GM12801 (cell line): Measurements from ENCODE around the gene THEMIS.

Experiments
- TF ChIP-seq, protein P1 (sequence below): IDR thresholded peaks from one replicate; pipeline ENCODE4 v1.5.1; 2011; ENCODE audit warnings: control low read depth; ENCODE audit not compliant: insufficient read length; ENCODE audit errors: extremely low read depth

The THEMIS gene

GRCh38 chr6:127775371-127775770 lies 125.5 kb downstream of the THEMIS start:
- TF ChIP-seq, protein P1, sequence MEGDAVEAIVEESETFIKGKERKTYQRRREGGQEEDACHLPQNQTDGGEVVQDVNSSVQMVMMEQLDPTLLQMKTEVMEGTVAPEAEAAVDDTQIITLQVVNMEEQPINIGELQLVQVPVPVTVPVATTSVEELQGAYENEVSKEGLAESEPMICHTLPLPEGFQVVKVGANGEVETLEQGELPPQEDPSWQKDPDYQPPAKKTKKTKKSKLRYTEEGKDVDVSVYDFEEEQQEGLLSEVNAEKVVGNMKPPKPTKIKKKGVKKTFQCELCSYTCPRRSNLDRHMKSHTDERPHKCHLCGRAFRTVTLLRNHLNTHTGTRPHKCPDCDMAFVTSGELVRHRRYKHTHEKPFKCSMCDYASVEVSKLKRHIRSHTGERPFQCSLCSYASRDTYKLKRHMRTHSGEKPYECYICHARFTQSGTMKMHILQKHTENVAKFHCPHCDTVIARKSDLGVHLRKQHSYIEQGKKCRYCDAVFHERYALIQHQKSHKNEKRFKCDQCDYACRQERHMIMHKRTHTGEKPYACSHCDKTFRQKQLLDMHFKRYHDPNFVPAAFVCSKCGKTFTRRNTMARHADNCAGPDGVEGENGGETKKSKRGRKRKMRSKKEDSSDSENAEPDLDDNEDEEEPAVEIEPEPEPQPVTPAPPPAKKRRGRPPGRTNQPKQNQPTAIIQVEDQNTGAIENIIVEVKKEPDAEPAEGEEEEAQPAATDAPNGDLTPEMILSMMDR: no peak

- TF ChIP-seq, protein P1: no peak
Observed at GRCh38 chr6:127768745-127769144, 132.1 kb downstream of the THEMIS start.

DNA sequence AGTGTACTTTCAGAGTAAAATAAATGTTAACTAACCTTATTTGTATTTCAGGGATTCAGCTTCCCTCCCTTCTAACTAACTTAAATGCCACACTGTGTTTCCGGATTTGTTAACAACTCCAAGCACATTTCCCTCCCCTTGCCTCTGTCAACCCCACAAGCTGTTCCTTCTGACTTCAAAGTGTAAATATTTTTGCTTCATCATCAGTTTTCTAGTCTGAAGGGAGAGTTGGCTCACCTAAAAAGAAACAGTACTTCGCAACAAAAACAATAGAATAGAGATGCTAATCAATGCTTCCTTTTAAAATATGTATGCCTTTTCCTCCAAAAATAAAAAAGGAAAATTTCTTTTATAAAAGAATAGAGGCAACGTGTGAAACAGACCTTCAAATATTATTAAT lies 132.6 kb downstream of the THEMIS start:
- TF ChIP-seq, protein P1: no peak

DNA sequence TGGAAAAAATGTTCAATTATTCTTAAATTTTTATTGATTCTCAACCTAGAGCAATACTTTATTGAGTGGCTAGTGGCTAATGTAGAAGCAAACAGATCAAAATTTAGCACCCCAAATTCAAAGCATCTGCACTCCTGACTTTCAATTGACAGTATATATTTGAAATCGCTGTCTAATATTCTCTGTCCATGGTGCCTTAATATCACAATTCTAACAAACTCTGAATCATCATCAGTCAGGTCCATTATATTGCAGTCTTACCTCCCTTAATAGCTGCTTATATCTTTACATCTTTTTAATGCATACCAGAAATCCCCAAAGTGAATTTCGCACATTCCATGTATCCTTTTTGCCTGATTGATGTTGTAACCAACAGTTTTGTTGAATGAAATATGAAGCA lies 134.9 kb downstream of the THEMIS start:
- TF ChIP-seq, protein P1: no peak

GRCh38 chr6:127762284-127762683 lies 138.6 kb downstream of the THEMIS start:
- TF ChIP-seq, protein P1: no peak

DNA sequence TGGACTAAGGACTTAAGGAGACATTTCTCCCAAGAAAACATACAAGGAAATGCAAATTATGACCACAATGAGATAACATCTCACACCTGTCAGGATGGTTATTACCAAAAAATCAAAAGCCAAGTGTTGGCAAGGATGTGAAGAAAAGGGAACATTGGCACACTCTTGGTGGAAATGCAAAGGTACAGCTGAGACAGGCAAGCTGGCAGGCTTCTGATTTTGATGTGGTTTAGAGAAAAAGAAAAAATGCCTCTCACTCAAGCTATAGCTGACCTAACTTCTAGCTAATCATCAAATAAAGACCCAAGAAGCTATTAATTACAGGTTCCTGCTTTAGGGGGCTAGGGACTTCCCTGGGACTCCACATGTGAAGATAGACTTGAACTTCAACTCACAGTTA lies 139.8 kb downstream of the THEMIS start:
- TF ChIP-seq, protein P1: no peak

GRCh38 chr6:127749095-127749494 lies 151.8 kb downstream of the THEMIS start:
- TF ChIP-seq, protein P1: no peak

DNA sequence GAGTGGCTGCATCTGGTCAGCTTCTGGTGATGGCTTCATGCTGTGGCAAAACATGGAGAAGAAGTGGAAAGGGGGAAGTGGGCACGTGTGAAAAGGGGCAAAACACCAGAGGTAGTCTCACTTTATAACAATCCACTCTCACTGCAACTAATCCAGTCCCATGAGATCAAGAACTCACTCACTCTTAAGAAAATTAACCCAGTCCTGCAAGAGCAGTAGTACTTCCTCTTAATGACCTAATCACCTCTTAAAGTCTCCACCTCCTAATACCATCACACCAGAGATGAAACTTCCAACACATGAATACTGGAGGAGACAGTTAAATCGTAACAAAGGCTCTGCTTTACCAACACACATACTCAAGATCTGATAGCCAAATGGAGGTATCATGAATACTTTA lies 152.6 kb downstream of the THEMIS start:
- TF ChIP-seq, protein P1: no peak
